ENCODE measurements around the gene RNASEH2C. TPM values are rescaled to one million over a fixed set of nuclear protein-coding genes. Genes with fewer than 3 reads are reported as not detected.

RNASEH2C gene
- polyA plus RNA-seq, 1 experiment: 14.2 TPM

GRCh38 chr11:65672982-65673381 is 47.6 kb downstream of the RNASEH2C start:
- no peak overlapping the region for H3K4me3 ChIP-seq (ENCODE audit: low read depth, low read length)
- no peak for DNase-seq (ENCODE audit: low read depth, low spot score)
- TF ChIP-seq CTCF (IDR thresholded peaks at IDR 0.05; ENCODE audit: low read depth, low read length): no peak
- no peaks in the 10 kb centered on the region for H3K9me3 ChIP-seq (ENCODE audit: control insufficient read depth, insufficient read depth, low read length)
- POLR2A ChIA-PET: no interaction called here
- no peaks in the 10 kb centered on the region for H3K27me3 ChIP-seq (ENCODE audit: control insufficient read depth, insufficient read depth, low read length)
- CTCF ChIA-PET: interaction anchor here (1.3 kb wide), 1 partner anchor 79 kb away, joined by 4 read pairs; no protein-coding TSS in a partner anchor
- no peak overlapping the region for H3K27ac ChIP-seq (ENCODE audit: low read depth, low read length)

GRCh38 chr11:65672180-65672860 is 48.3 kb downstream of the RNASEH2C start:
- Histone ChIP-seq H3K27me3 (ENCODE audit: control insufficient read depth, insufficient read depth, low read length) (no peaks in the 10 kb centered on the region), H3K27ac (ENCODE audit: low read depth, low read length) (no peak overlapping the region), H3K4me3 (ENCODE audit: low read depth, low read length) (no peak overlapping the region), H3K9me3 (ENCODE audit: control insufficient read depth, insufficient read depth, low read length) (no peaks in the 10 kb centered on the region)
- ChIA-PET CTCF (no interaction called here), POLR2A (no interaction called here)
- DNase-seq (ENCODE audit: low read depth, low spot score): no peak
- no peak for TF ChIP-seq CTCF (IDR thresholded peaks at IDR 0.05; ENCODE audit: low read depth, low read length)

Small RNAs within 50 kb of the gene (small RNA-seq; reads per million reads assigned to genes)
- not detected for gene RN7SL309P (ENCODE audit: insufficient read length, low read depth)

Other genes with a start within 250 kb of the RNASEH2C start
- gene MALAT1, start 221.8 kb downstream of the RNASEH2C start, polyA plus RNA-seq (2011; rRNA removed): 1,149 and 1,465 TPM in 2 replicates
- gene SCYL1, start 195.7 kb downstream of the RNASEH2C start, polyA plus RNA-seq (2011; rRNA removed): 60.9 and 90.0 TPM in 2 replicates
- 25.3 and 49.2 TPM in 2 replicates for gene LTBP3, start 162.4 kb downstream of the RNASEH2C start, polyA plus RNA-seq (2011; rRNA removed)
- 23.5 and 44.3 TPM in 2 replicates for gene ZNRD2, start 150.3 kb downstream of the RNASEH2C start, polyA plus RNA-seq (2011; rRNA removed)
- gene FAM89B, start 148.3 kb downstream of the RNASEH2C start, polyA plus RNA-seq (2011; rRNA removed): 28.8 and 40.8 TPM in 2 replicates
- 11.3 and 15.2 TPM in 2 replicates for gene EHBP1L1, start 144.7 kb downstream of the RNASEH2C start, polyA plus RNA-seq (2011; rRNA removed)
- 0.17 TPM in 1 of 2 replicates, not detected in the other for gene KCNK7, start 125.0 kb downstream of the RNASEH2C start, polyA plus RNA-seq (2011; rRNA removed)
- 12.6 and 17.1 TPM in 2 replicates for gene MAP3K11, start 106.6 kb downstream of the RNASEH2C start, polyA plus RNA-seq (2011; rRNA removed)
- gene PCNX3, start 105.0 kb downstream of the RNASEH2C start, polyA plus RNA-seq (2011; rRNA removed): 9.7 and 14.0 TPM in 2 replicates
- gene SIPA1, start 82.7 kb downstream of the RNASEH2C start, polyA plus RNA-seq (2011; rRNA removed): 11.4 and 19.8 TPM in 2 replicates
- gene RELA, start 57.9 kb downstream of the RNASEH2C start, polyA plus RNA-seq (2011; rRNA removed): 23.4 and 26.7 TPM in 2 replicates
- 22.6 and 26.1 TPM in 2 replicates for gene KAT5, start 8.5 kb downstream of the RNASEH2C start, polyA plus RNA-seq (2011; rRNA removed)
- gene AP5B1, start 60.2 kb upstream of the RNASEH2C start, polyA plus RNA-seq (2011; rRNA removed): 2.6 and 3.3 TPM in 2 replicates
- not detected in 2 replicates for gene OVOL1, start 66.3 kb upstream of the RNASEH2C start, polyA plus RNA-seq (2011; rRNA removed)
- 0.30 and 0.57 TPM in 2 replicates for gene SNX32, start 113.2 kb upstream of the RNASEH2C start, polyA plus RNA-seq (2011; rRNA removed)
- gene CFL1, start 137.4 kb upstream of the RNASEH2C start, polyA plus RNA-seq (2011; rRNA removed): 1,553 and 1,822 TPM in 2 replicates
- 23.8 and 27.5 TPM in 2 replicates for gene MUS81, start 139.6 kb upstream of the RNASEH2C start, polyA plus RNA-seq (2011; rRNA removed)
- gene EFEMP2, start 152.0 kb upstream of the RNASEH2C start, polyA plus RNA-seq (2011; rRNA removed): 190 and 279 TPM in 2 replicates
- gene CTSW, start 159.0 kb upstream of the RNASEH2C start, polyA plus RNA-seq (2011; rRNA removed): not detected in 2 replicates
- 126 and 160 TPM in 2 replicates for gene FIBP, start 167.7 kb upstream of the RNASEH2C start, polyA plus RNA-seq (2011; rRNA removed)
- gene CCDC85B, start 169.9 kb upstream of the RNASEH2C start, polyA plus RNA-seq (2011; rRNA removed): 13.1 and 20.2 TPM in 2 replicates
- 7.9 and 16.1 TPM in 2 replicates for gene FOSL1, start 179.6 kb upstream of the RNASEH2C start, polyA plus RNA-seq (2011; rRNA removed)
- 32.9 and 52.2 TPM in 2 replicates for gene C11orf68, start 198.3 kb upstream of the RNASEH2C start, polyA plus RNA-seq (2011; rRNA removed)
- 96.9 and 130 TPM in 2 replicates for gene DRAP1, start 198.6 kb upstream of the RNASEH2C start, polyA plus RNA-seq (2011; rRNA removed)
- not detected in 2 replicates for gene TSGA10IP, start 224.7 kb upstream of the RNASEH2C start, polyA plus RNA-seq (2011; rRNA removed)
- 14.3 and 15.7 TPM in 2 replicates for gene SART1, start 240.9 kb upstream of the RNASEH2C start, polyA plus RNA-seq (2011; rRNA removed)